Measurements from ENCODE around the gene C1QTNF2. TPM values are rescaled to one million over a fixed set of nuclear protein-coding genes. Genes with fewer than 3 reads are reported as not detected.
"Not testable (repeated sequence)": the region's sequence is repeated elsewhere in the genome, so short reads cannot be mapped to it uniquely, and the experiment has no call there.

Gene C1QTNF2
- total and polyA plus RNA-seq, 2 of the 8 experiments (the other 6 are each of a cell fraction or from before 2014, with no cell fraction given), result 1.0 to 2.0 TPM

DNA sequence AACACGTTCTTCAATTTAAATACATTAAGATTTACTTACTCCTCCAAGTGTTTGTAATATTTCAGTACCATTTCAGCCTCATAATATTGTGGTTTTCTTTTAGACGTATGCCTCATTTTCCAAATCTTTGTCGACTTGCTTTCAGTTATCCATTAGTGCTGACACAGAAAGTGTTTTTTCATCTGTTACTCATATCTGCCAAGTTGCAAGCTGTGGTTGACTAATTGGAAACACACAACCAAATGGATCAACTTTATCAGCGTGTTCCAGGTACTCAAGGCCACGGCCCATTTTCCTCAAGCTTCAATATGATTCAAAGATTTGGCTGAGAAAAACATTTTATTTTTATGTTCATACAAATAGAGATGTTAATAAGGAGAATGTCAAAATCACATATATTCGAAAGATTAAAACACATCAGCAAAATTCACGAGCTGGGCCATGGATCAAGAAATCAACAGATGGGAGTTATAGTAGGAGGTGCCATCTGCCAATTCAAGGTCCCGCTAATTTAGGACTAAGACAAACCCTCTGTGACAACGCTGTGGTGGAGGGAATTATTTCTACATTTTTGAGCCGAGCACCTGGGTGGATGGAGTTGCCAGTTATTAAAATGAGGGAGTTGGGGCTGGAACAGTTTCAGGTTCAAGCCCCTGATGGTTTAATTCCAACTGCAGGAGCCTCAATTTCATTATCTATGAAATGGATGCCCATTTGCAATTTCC, 30.9 kb downstream of the C1QTNF2 start (continued):
- TF ChIP-seq PHF8 (conservative IDR thresholded peaks at IDR 0.05; ENCODE audit: low read depth, low read length), result no peak
- no peak for TF ChIP-seq CBX8 (IDR thresholded peaks at IDR 0.05; ENCODE audit: borderline replicate concordance, low read depth, low read length)
- no peak for TF ChIP-seq RXRA (IDR thresholded peaks at IDR 0.05; ENCODE audit: insufficient read depth, low read depth, low read length)

DNA sequence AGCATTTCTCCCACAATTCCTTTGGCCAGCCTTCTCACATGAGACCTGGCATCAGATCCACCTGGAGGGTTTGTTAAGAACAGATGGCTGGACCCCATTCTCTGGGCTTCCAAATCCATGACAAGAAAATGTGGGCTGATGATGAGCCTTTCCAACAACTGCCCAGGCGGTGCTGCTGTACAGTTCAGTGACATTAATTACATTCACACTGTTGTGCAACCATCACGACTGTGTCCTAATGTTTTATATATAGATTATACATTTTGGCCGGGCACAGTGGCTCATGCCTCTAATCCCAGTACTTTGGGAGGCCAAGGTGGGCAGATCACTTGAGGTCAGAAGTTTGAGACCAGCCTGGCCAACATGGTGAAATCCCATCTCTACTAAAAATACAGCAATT, 35.7 kb downstream of the C1QTNF2 start:
- H2BK15ac ChIP-seq (ENCODE audit: low read length); H4K5ac ChIP-seq (ENCODE audit: insufficient read length, low read depth, low read length); H3K18ac ChIP-seq (ENCODE audit: extremely low read depth, low read length); H4K8ac ChIP-seq (ENCODE audit: extremely low read depth, insufficient read depth, low read length); H3K79me1 ChIP-seq (ENCODE audit: low read depth, low read length); H2BK20ac ChIP-seq (ENCODE audit: low read length); H3K14ac ChIP-seq (ENCODE audit: insufficient read length); H3K79me2 ChIP-seq (ENCODE audit: control insufficient read depth in 1 of 2, insufficient read depth in 2 of 2, low read length in 2 of 2); H3K4me3 ChIP-seq (ENCODE audit: extremely low read depth in 1 of 4, insufficient read depth in 2 of 4, low read depth in 3 of 4, low read length in 4 of 4); H3K4me1 ChIP-seq (replicated peaks in 1 of 4; ENCODE audit: control insufficient read depth in 3 of 4, insufficient read depth in 4 of 4, low read length in 3 of 4); H4K20me1 ChIP-seq (replicated peaks in 1 of 2; ENCODE audit: control insufficient read depth in 1 of 2, insufficient read depth in 2 of 2, low read length in 2 of 2); H3K27me3 ChIP-seq (replicated peaks in 1 of 4; ENCODE audit: control insufficient read depth in 3 of 4, extremely low read depth in 1 of 4, insufficient read depth in 3 of 4, low read length in 3 of 4); H3K4me2 ChIP-seq (ENCODE audit: insufficient read depth in 1 of 2, low read depth in 2 of 2, low read length in 2 of 2); H3K23ac ChIP-seq (ENCODE audit: insufficient read length); H3K9ac ChIP-seq (replicated peaks in 1 of 4; ENCODE audit: extremely low read depth in 1 of 4, low read depth in 3 of 4, low read length in 3 of 4); FAIRE-seq; H2BK120ac ChIP-seq (replicated peaks; ENCODE audit: low read depth, low read length); H2BK5ac ChIP-seq (ENCODE audit: low read depth, low read length); H3K4ac ChIP-seq (replicated peaks; ENCODE audit: insufficient read length, low read depth, low read length); H3K27ac ChIP-seq (ENCODE audit: low read depth, low read length); H2AFZ ChIP-seq (ENCODE audit: low read length); H2AK5ac ChIP-seq (ENCODE audit: low read depth, low read length); DNase-seq (ENCODE audit: low read depth in 1 of 2, low spot score in 2 of 2); H3K23me2 ChIP-seq (ENCODE audit: low read depth, low read length); H3K56ac ChIP-seq (replicated peaks; ENCODE audit: insufficient read length, low read depth, low read length); H2BK12ac ChIP-seq (ENCODE audit: low read depth, low read length); H3K36me3 ChIP-seq (ENCODE audit: control insufficient read depth in 2 of 4, insufficient read depth in 4 of 4, low read length in 3 of 4); H4K91ac ChIP-seq (replicated peaks; ENCODE audit: insufficient read length, low read length); H3K9me3 ChIP-seq (ENCODE audit: insufficient read depth in 2 of 2, low read depth in 1 of 2, low read length in 1 of 2): not testable (repeated sequence)
- POLR2A ChIA-PET (ENCODE audit: partially characterized antibody), result interaction anchor here (1.2 kb wide), 1 partner anchor 266 kb away, joined by 3 read pairs; no protein-coding TSS in a partner anchor
- CTCF ChIA-PET (ENCODE audit: partially characterized antibody), result interaction anchor here (1.1 to 1.8 kb wide), 3 partner anchors 8 to 279 kb away, joined by 5 to 6 read pairs (median 6); no protein-coding TSS in a partner anchor
- WGBS, 2 experiments (ENCODE audit: extremely low coverage in 1 of 2, insufficient coverage in 1 of 2, insufficient read length in 1 of 2, insufficient replicate concordance in 2 of 2, low coverage in 1 of 2, low lambda C conversion rate in 2 of 2, missing lambda C conversion rate in 1 of 2), result 93% methylated on average over 3 of the region's 3 CpGs; no CpG with 5 or more reads in 1 of the 2 experiments
